H1 (cell line): ENCODE measurements around the gene EGFLAM. TPM values are rescaled to one million over a fixed set of nuclear protein-coding genes. Genes with fewer than 3 reads are reported as not detected.

Experiments used
- CTCF ChIA-PET: fragments of 300-600 bp; sonication (Branson Sonifier 250); formaldehyde crosslinking; loops from one replicate; lab custom pipeline; 2021; ENCODE audit not compliant: partially characterized antibody; lab: Charles Lee
- POLR2A ChIA-PET: fragments of 300-600 bp; sonication (Branson Sonifier 250); formaldehyde crosslinking; loops from one replicate; lab custom pipeline; 2021; ENCODE audit warnings: inconsistent platforms; ENCODE audit not compliant: partially characterized antibody; lab: Charles Lee
- DNase-seq, 2 experiments: peaks; one replicate each; pipeline versions ENCODE4 v3.0.0 to v3.0.0-alpha.2; 2010 to 2022; ENCODE audit warnings: low spot score in 2 of 2, low read depth in 1 of 2, mixed read lengths in 1 of 2
- FAIRE-seq: peaks from 2 replicates; lab custom pipeline; 2011; peaks lifted over from hg19 to GRCh38; lab: Jason Lieb, UNC
- H2AFZ ChIP-seq: 2 replicates; pipeline ENCODE4 v1.8.1; 2012; ENCODE audit warnings: low read length, inconsistent platforms
- H2AK5ac ChIP-seq: 2 replicates; pipeline ENCODE4 v1.6.1; 2013; ENCODE audit warnings: low read depth, low read length
- H2BK120ac ChIP-seq: replicated peaks from 2 replicates; pipeline ENCODE3; 2013; ENCODE audit warnings: low read depth, low read length, inconsistent platforms
- H2BK12ac ChIP-seq: 2 replicates; pipeline ENCODE4 v1.6.1; 2013; ENCODE audit warnings: low read depth, low read length
- H2BK15ac ChIP-seq: 2 replicates; pipeline ENCODE4 v1.6.1; 2013; ENCODE audit warnings: low read length
- H2BK20ac ChIP-seq: 2 replicates; pipeline ENCODE4 v1.6.1; 2013; ENCODE audit warnings: low read length
- H2BK5ac ChIP-seq: 2 replicates; pipeline ENCODE4 v1.6.1; 2013; ENCODE audit warnings: low read depth, low read length
- H3K14ac ChIP-seq: 2 replicates; pipeline ENCODE4 v1.6.1; 2013; ENCODE audit warnings: inconsistent platforms; ENCODE audit not compliant: insufficient read length
- H3K18ac ChIP-seq: 2 replicates; pipeline ENCODE4 v1.6.1; 2013; ENCODE audit warnings: low read length; ENCODE audit errors: extremely low read depth
- H3K23ac ChIP-seq: 2 replicates; pipeline ENCODE4 v1.6.1; 2013; ENCODE audit warnings: inconsistent platforms; ENCODE audit not compliant: insufficient read length
- H3K23me2 ChIP-seq: 2 replicates; pipeline ENCODE4 v1.6.1; 2013; ENCODE audit warnings: low read depth, low read length
- H3K27ac ChIP-seq: 2 replicates; pipeline ENCODE4 v1.6.1; 2011; ENCODE audit warnings: low read depth, low read length, inconsistent platforms
- H3K27me3 ChIP-seq, 4 experiments: replicated peaks in 1 of 4; 1 replicate in 1 of 4; 2 replicates in 3 of 4; pipeline versions ENCODE4 v1.6.1 to v1.8.1; 2011 to 2013; ENCODE audit warnings: low read length in 3 of 4, mild to moderate bottlenecking in 3 of 4, inconsistent platforms in 2 of 4, mixed read lengths in 2 of 4, moderate library complexity in 1 of 4; ENCODE audit not compliant: control insufficient read depth in 3 of 4, insufficient read depth in 3 of 4; ENCODE audit errors: extremely low read depth in 1 of 4
- H3K36me3 ChIP-seq, 4 experiments: 2 replicates each; pipeline versions ENCODE4 v1.6.1 to v1.8.1; 2011 to 2013; ENCODE audit warnings: mild to moderate bottlenecking in 4 of 4, low read length in 3 of 4, moderate library complexity in 2 of 4, control low read depth in 1 of 4, inconsistent platforms in 1 of 4; ENCODE audit not compliant: insufficient read depth in 4 of 4, control insufficient read depth in 2 of 4
- H3K4ac ChIP-seq: replicated peaks from 2 replicates; pipeline ENCODE3; 2013; ENCODE audit warnings: low read length, low read depth, mixed read lengths, inconsistent platforms; ENCODE audit not compliant: insufficient read length
- H3K4me1 ChIP-seq, 4 experiments: replicated peaks in 1 of 4; 1 replicate in 1 of 4; 2 replicates in 3 of 4; pipeline versions ENCODE4 v1.6.1 to v1.8.1; 2011 to 2013; ENCODE audit warnings: low read length in 3 of 4, inconsistent platforms in 2 of 4, mixed read lengths in 1 of 4; ENCODE audit not compliant: insufficient read depth in 4 of 4, control insufficient read depth in 3 of 4
- H3K4me2 ChIP-seq, 2 experiments: 2 replicates each; pipeline versions ENCODE4 v1.6.1 to v1.8.1; 2011 to 2013; ENCODE audit warnings: low read depth in 2 of 2, low read length in 2 of 2, control low read depth in 1 of 2, inconsistent platforms in 1 of 2, mild to moderate bottlenecking in 1 of 2; ENCODE audit not compliant: insufficient read depth in 1 of 2
- H3K4me3 ChIP-seq, 4 experiments: fragments of 200-600, 300-600 bp in 1 of 4; sonication (generic), shearing (Covaris generic), sonication (Bioruptor Twin) in 1 of 4; 2 replicates each; pipeline versions ENCODE4 v1.5.1 to v1.8.1; 2011 to 2016; ENCODE audit warnings: low read length in 4 of 4, low read depth in 3 of 4, control low read depth in 2 of 4, inconsistent platforms in 2 of 4, mild to moderate bottlenecking in 2 of 4, mixed read lengths in 1 of 4, moderate library complexity in 1 of 4; ENCODE audit not compliant: insufficient read depth in 2 of 4; ENCODE audit errors: extremely low read depth in 1 of 4
- H3K56ac ChIP-seq: replicated peaks from 2 replicates; pipeline ENCODE3; 2013; ENCODE audit warnings: low read depth, mild to moderate bottlenecking, mixed read lengths, low read length, inconsistent platforms; ENCODE audit not compliant: insufficient read length
- H3K79me1 ChIP-seq: 2 replicates; pipeline ENCODE4 v1.6.1; 2013; ENCODE audit warnings: low read depth, low read length, control low read depth
- H3K79me2 ChIP-seq, 2 experiments: 2 replicates each; pipeline versions ENCODE4 v1.6.1 to v1.8.1; 2012 to 2013; ENCODE audit warnings: low read length in 2 of 2, mild to moderate bottlenecking in 2 of 2, inconsistent platforms in 1 of 2; ENCODE audit not compliant: insufficient read depth in 2 of 2, control insufficient read depth in 1 of 2
- H3K9ac ChIP-seq, 4 experiments: replicated peaks in 1 of 4; 1 replicate in 1 of 4; 2 replicates in 3 of 4; pipeline versions ENCODE4 v1.6.1 to v1.8.1; 2011 to 2013; ENCODE audit warnings: low read depth in 3 of 4, low read length in 3 of 4, control low read depth in 2 of 4, mild to moderate bottlenecking in 2 of 4, moderate library complexity in 2 of 4, inconsistent platforms in 1 of 4; ENCODE audit errors: extremely low read depth in 1 of 4
- H3K9me3 ChIP-seq, 2 experiments: 2 replicates each; pipeline versions ENCODE4 v1.6.1 to v1.8.1; 2012 to 2013; ENCODE audit warnings: mild to moderate bottlenecking in 2 of 2, moderate library complexity in 2 of 2, control low read depth in 1 of 2, inconsistent platforms in 1 of 2, low read depth in 1 of 2, low read length in 1 of 2, mixed read lengths in 1 of 2; ENCODE audit not compliant: insufficient read depth in 2 of 2
- H4K20me1 ChIP-seq, 2 experiments: replicated peaks in 1 of 2; 2 replicates each; pipeline versions ENCODE3 to v1.8.1; 2011 to 2013; ENCODE audit warnings: inconsistent platforms in 2 of 2, low read length in 2 of 2, mild to moderate bottlenecking in 1 of 2; ENCODE audit not compliant: insufficient read depth in 2 of 2, control insufficient read depth in 1 of 2
- H4K5ac ChIP-seq: 2 replicates; pipeline ENCODE4 v1.6.1; 2013; ENCODE audit warnings: low read length, low read depth, mixed read lengths, inconsistent platforms; ENCODE audit not compliant: insufficient read length
- H4K8ac ChIP-seq: 2 replicates; pipeline ENCODE4 v1.8.0; 2013; ENCODE audit warnings: mild to moderate bottlenecking, moderate library complexity, low read length, inconsistent platforms; ENCODE audit not compliant: insufficient read depth; ENCODE audit errors: extremely low read depth
- H4K91ac ChIP-seq: replicated peaks from 2 replicates; pipeline ENCODE3; 2013; ENCODE audit warnings: low read length, mixed read lengths, inconsistent platforms; ENCODE audit not compliant: insufficient read length
- CTBP2 ChIP-seq: IDR thresholded peaks from 2 replicates; pipeline ENCODE4 v1.7.0; 2011; ENCODE audit warnings: borderline replicate concordance, mild to moderate bottlenecking, moderate library complexity, mixed read lengths, low read length; ENCODE audit not compliant: insufficient read depth, insufficient read length
- HDAC6 ChIP-seq: IDR thresholded peaks from one replicate; pipeline ENCODE4 v1.7.1; 2012; ENCODE audit warnings: low read depth, mild to moderate bottlenecking, inconsistent platforms, low read length, moderate library complexity
- RNF2 ChIP-seq: fragments of 200-900, 300-1000 bp; sonication (generic); IDR thresholded peaks from 2 replicates; pipeline ENCODE4 v1.7.1; 2016; ENCODE audit warnings: borderline replicate concordance, low read depth, mild to moderate bottlenecking, antibody characterized with exemption, low read length; ENCODE audit not compliant: poor library complexity, severe bottlenecking; ENCODE audit errors: missing control alignments
- SP1 ChIP-seq: IDR thresholded peaks from 2 replicates; pipeline ENCODE4 v1.6.1; 2011; ENCODE audit warnings: low read depth, low read length
- TCF12 ChIP-seq: IDR thresholded peaks from 2 replicates; pipeline ENCODE4 v1.6.1; 2011; ENCODE audit warnings: low read depth, mild to moderate bottlenecking, low read length
- WGBS, 2 experiments: shearing (Covaris generic) in 1 of 2; methylation state at CpG; one replicate each; pipeline versions ENCODE4 v1.1.6 to v1.1.7; 2013 to 2015; ENCODE audit warnings: low lambda C conversion rate in 2 of 2, mixed read lengths in 2 of 2, inconsistent platforms in 1 of 2, low coverage in 1 of 2, missing lambda C conversion rate in 1 of 2; ENCODE audit not compliant: insufficient replicate concordance in 2 of 2, insufficient coverage in 1 of 2, insufficient read length in 1 of 2; ENCODE audit errors: extremely low coverage in 1 of 2, missing lambda C conversion rate in 1 of 2; 5-methylcytosine and 5-hydroxymethylcytosine counted together
- polyA plus RNA-seq, 7 experiments: library from polyadenylated mRNA; depleted of rRNA in 3 of 7; stranded (reverse) in 5 of 7; unstranded in 2 of 7; fragments of >200 nt in 5 of 7; fragments of 200-250 nt in 2 of 7; gene quantifications; 1 replicate in 5 of 7; 2 replicates in 1 of 7; 4 replicates in 1 of 7; pipeline versions ENCODE4 v1.2.1 to v1.2.3, GENCODE V29; 2011 to 2013; ENCODE audit warnings: missing spikeins in 2 of 7, mixed read lengths in 2 of 7
- total RNA-seq: library from RNA; stranded (reverse); fragmentation: NEBNext Ultra II Directional; extraction: Animal tissue kit (Norgen Biotek cat#: 25700); gene quantifications from 2 replicates; pipeline ENCODE4 v1.2.1, GENCODE V29; 2021
- TF ChIP-seq, protein P1 (sequence below): IDR thresholded peaks from 2 replicates; pipeline ENCODE4 v1.6.1; 2011; ENCODE audit warnings: low read depth, mild to moderate bottlenecking, low read length; ENCODE audit not compliant: insufficient read depth

The EGFLAM gene
- total and polyA plus RNA-seq, 2 of the 8 experiments (the other 6 are each of a cell fraction or from before 2014, with no cell fraction given), result 0.20 to 0.24 TPM

DNA sequence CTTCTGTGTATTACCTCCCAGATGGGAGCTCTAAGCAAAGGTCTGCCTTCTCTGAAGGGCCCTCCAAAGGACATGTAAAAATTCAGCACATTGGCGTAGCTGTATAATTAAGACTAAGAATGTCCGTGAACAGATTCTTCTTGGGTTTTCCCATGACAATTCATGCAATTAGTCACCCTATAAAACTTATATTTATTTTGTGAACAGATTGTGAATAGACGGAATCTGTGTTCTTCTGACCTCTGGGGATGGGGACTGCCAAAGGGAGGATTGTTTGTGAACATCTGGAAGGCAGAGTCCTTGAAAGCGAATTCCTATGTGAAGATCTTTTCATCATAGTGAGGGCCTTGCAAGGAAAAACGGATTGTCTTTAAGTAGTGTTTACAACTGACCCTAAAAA, 111.3 kb downstream of the EGFLAM start:
- Histone ChIP-seq H3K27ac (no peak overlapping the region), H3K14ac (no peak overlapping the region), H2BK12ac (no peak overlapping the region), H3K4me1 (no peaks in the 10 kb centered on the region), H3K23me2 (no peaks in the 10 kb centered on the region), H2BK5ac (no peak overlapping the region), H2BK120ac (no peak overlapping the region), H4K20me1 (no peaks in the 10 kb centered on the region), H2AK5ac (no peak overlapping the region), H2BK15ac (no peak overlapping the region), H3K18ac (no peak overlapping the region), H3K9ac (no peak overlapping the region), H4K5ac (no peak overlapping the region), H3K36me3 (no peaks in the 10 kb centered on the region), H3K79me2 (no peaks in the 10 kb centered on the region), H3K79me1 (no peaks in the 10 kb centered on the region), H3K23ac (no peak overlapping the region), H3K9me3 (no peaks in the 10 kb centered on the region), H3K4ac (no peak overlapping the region), H2AFZ (no peak overlapping the region), H3K4me3 (no peak overlapping the region), H3K27me3 (no peaks in the 10 kb centered on the region), H2BK20ac (no peak overlapping the region), H4K8ac (no peak overlapping the region), H3K56ac (no peak overlapping the region), H3K4me2 (no peak overlapping the region), H4K91ac (no peak overlapping the region)
- FAIRE-seq (no peak), DNase-seq (no peak)
- ChIA-PET CTCF (interaction anchor here (1.5 to 3.5 kb wide), 3 partner anchors 9 to 104 kb away, joined by 4 to 14 read pairs (median 4); no protein-coding TSS in a partner anchor), POLR2A (no interaction called here)
- 85% methylated on average over 5 of the region's 5 CpGs; no CpG with 5 or more reads in 1 of the 2 experiments for WGBS, 2 experiments
- TF ChIP-seq, protein P1, sequence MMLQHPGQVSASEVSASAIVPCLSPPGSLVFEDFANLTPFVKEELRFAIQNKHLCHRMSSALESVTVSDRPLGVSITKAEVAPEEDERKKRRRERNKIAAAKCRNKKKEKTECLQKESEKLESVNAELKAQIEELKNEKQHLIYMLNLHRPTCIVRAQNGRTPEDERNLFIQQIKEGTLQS, result no peak
- TF ChIP-seq RNF2, result no peak
- TF ChIP-seq TCF12, result no peak
- TF ChIP-seq HDAC6, result no peak
- no peak for TF ChIP-seq SP1
- TF ChIP-seq CTBP2, result no peak
